22Rv1 (cell line): ENCODE measurements around the gene ARSG.

Experiments used
- CTCF ChIP-seq: fragments of 450-650 bp; IDR thresholded peaks from 2 replicates; pipeline ENCODE4 v1.5.1; 2017; ENCODE audit warnings: mild to moderate bottlenecking
- ZFX ChIP-seq: fragments of 450-650 bp; IDR thresholded peaks from 2 replicates; pipeline ENCODE4 v1.6.1; 2017; ENCODE audit warnings: antibody characterized with exemption, borderline replicate concordance

GRCh38 chr17:68457168-68457538 lies 165.9 kb downstream of the ARSG start, which contains the start of gene WIPI1:
- TF ChIP-seq CTCF: no peak
- TF ChIP-seq ZFX: no peak
